MCF 10A (cell line): ENCODE results near the gene KRT20. TPM values are rescaled to one million over a fixed set of nuclear protein-coding genes. Genes with fewer than 3 reads are reported as not detected.

Source experiments
- BruUV-seq: library from RNA; stranded (reverse); fragments of 400-500 nt; replicated peaks from 2 replicates; lab custom pipeline; 2021; lab: Mats Ljungman, UMichigan
- CTCF ChIA-PET: fragments of 300-600 bp; sonication (Branson Sonifier 250); formaldehyde crosslinking; extraction: SDS; loops from one replicate; lab custom pipeline; 2021; ENCODE audit warnings: antibody characterized with exemption, inconsistent platforms; lab: Yijun Ruan, JAX
- POLR2A ChIA-PET: fragments of 300-600, 350-650 bp; sonication (Branson Sonifier 250); formaldehyde crosslinking; extraction: SDS; loops from one replicate; lab custom pipeline; 2020; ENCODE audit warnings: antibody characterized with exemption, inconsistent platforms; lab: Yijun Ruan, JAX
- DNase-seq: peaks from one replicate; pipeline ENCODE4 v3.0.0-alpha.2; 2018; ENCODE audit not compliant: unreplicated experiment
- H3K27ac Mint-ChIP-seq: one replicate; pipeline ENCODE4 v1.8.0; 2022; ENCODE audit warnings: mild to moderate bottlenecking, low read depth, mixed read lengths; ENCODE audit not compliant: unreplicated experiment
- H3K27me3 Mint-ChIP-seq: one replicate; pipeline ENCODE4 v1.8.0; 2022; ENCODE audit warnings: mixed read lengths; ENCODE audit not compliant: insufficient read depth, unreplicated experiment
- H3K36me3 Mint-ChIP-seq: one replicate; pipeline ENCODE4 v1.8.0; 2022; ENCODE audit warnings: mild to moderate bottlenecking, moderate library complexity, mixed read lengths; ENCODE audit not compliant: insufficient read depth, unreplicated experiment
- H3K4me1 Mint-ChIP-seq: one replicate; pipeline ENCODE4 v1.8.0; 2022; ENCODE audit warnings: mixed read lengths; ENCODE audit not compliant: insufficient read depth, unreplicated experiment
- H3K4me3 Mint-ChIP-seq: one replicate; pipeline ENCODE4 v1.8.0; 2022; ENCODE audit warnings: mild to moderate bottlenecking, moderate library complexity, mixed read lengths; ENCODE audit not compliant: unreplicated experiment
- H3K9me3 Mint-ChIP-seq: one replicate; pipeline ENCODE4 v1.8.0; 2022; ENCODE audit warnings: mixed read lengths; ENCODE audit not compliant: unreplicated experiment
- CTCF ChIP-seq: fragments of 200-600 bp; IDR thresholded peaks from one replicate; pipeline ENCODE4 v1.8.0; 2022; ENCODE audit warnings: antibody characterized with exemption, mild to moderate bottlenecking; ENCODE audit not compliant: unreplicated experiment
- intact Hi-C: fragments of 100-400 bp; cut with micrococcal nuclease; formaldehyde crosslinking; loops from 2 replicates; pipeline ENCODE4 v1.14.1; 2022
- total RNA-seq: library from RNA; stranded (reverse); gene quantifications from 2 replicates; pipeline ENCODE4 v1.2.3, GENCODE V29; 2022

Gene KRT20
- total RNA-seq, 1 experiment from 2014 or later: not detected

GRCh38 chr17:40903129-40903847, 18.2 kb upstream of the KRT20 start:
- peaks cover 24% of the 10 kb centered on the region for H3K4me1 Mint-ChIP-seq
- DNase-seq: peak; percentile 58
- H3K36me3 Mint-ChIP-seq: peaks cover 7% of the 10 kb centered on the region
- POLR2A ChIA-PET: interaction anchor here (0.8 to 1.8 kb wide), 8 partner anchors 48 to 785 kb away, joined by 3 to 4 read pairs (median 3); partner anchors contain the start of gene EIF1
- H3K9me3 Mint-ChIP-seq: no peaks in the 10 kb centered on the region
- peak overlapping the region; percentile 1 for H3K27ac Mint-ChIP-seq
- no peak overlapping the region for H3K4me3 Mint-ChIP-seq
- TF ChIP-seq CTCF: no peak
- intact Hi-C loops: loop anchor here (10.0 kb wide), 1 partner anchor 278 kb away; no protein-coding TSS in a partner anchor
- H3K27me3 Mint-ChIP-seq: no peaks in the 10 kb centered on the region
- CTCF ChIA-PET: interaction anchor here (0.7 to 3.3 kb wide), 5 partner anchors 97 to 763 kb away, joined by 3 to 11 read pairs (median 6); no protein-coding TSS in a partner anchor
- BruUV-seq: no TSS peak

DNA sequence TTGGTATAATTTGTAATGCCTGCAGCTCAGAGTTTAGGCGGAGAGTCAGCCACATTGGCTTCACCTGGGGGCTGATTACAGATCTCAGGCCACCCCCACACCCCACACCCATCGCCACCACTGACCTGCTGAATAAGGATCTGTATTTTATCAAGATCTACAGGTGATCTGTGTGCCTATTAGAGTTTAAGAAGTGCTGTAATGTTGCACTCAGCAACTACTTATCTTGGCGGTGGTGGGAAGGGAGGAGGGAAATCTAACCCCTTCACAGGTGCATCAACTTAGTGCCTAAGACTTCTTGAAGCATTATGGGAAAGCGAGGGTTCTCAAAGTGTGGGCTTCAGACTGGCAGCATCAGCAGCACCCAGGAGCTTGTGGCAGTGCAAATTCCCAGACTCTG, 17.5 kb upstream of the KRT20 start:
- TF ChIP-seq CTCF: no peak

GRCh38 chr17:40901981-40902474, 17.0 kb upstream of the KRT20 start:
- Mint-ChIP-seq H3K9me3 (no peaks in the 10 kb centered on the region), H3K36me3 (peaks cover 7% of the 10 kb centered on the region), H3K27ac (peak overlapping the region; percentile 89), H3K27me3 (no peaks in the 10 kb centered on the region), H3K4me3 (peak overlapping the region; percentile 3), H3K4me1 (peaks cover 24% of the 10 kb centered on the region)
- intact Hi-C loops: loop anchor here (1.0 to 10.0 kb wide), 2 partner anchors 95 to 277 kb away; no protein-coding TSS in a partner anchor
- ChIA-PET CTCF (interaction anchor here (0.8 to 3.3 kb wide), 5 partner anchors 45 to 647 kb away, joined by 4 to 11 read pairs (median 6); no protein-coding TSS in a partner anchor), POLR2A (interaction anchor here (0.7 to 1.8 kb wide), 13 partner anchors 8 to 756 kb away, joined by 3 to 5 read pairs (median 3); partner anchors contain the start of gene KRT15)
- BruUV-seq: no TSS peak
- peak; percentile 75 for DNase-seq
- TF ChIP-seq CTCF: no peak

More for the DNA sequence above, 17.5 kb upstream of the KRT20 start:
- intact Hi-C loops: loop anchor here (10.0 kb wide), 1 partner anchor 278 kb away; no protein-coding TSS in a partner anchor
- CTCF ChIA-PET: interaction anchor here (0.8 to 3.3 kb wide), 5 partner anchors 46 to 647 kb away, joined by 4 to 11 read pairs (median 6); no protein-coding TSS in a partner anchor
- H3K4me3 Mint-ChIP-seq: no peak overlapping the region
- POLR2A ChIA-PET: interaction anchor here (0.7 to 1.8 kb wide), 15 partner anchors 9 to 786 kb away, joined by 3 to 5 read pairs (median 3); partner anchors contain the start of genes EIF1 and KRT15
- no peak for DNase-seq
- H3K27ac Mint-ChIP-seq: peak overlapping the region; percentile 89
- H3K9me3 Mint-ChIP-seq: no peaks in the 10 kb centered on the region
- H3K27me3 Mint-ChIP-seq: no peaks in the 10 kb centered on the region
- BruUV-seq: no TSS peak
- peaks cover 24% of the 10 kb centered on the region for H3K4me1 Mint-ChIP-seq
- peaks cover 7% of the 10 kb centered on the region for H3K36me3 Mint-ChIP-seq
